Loucy (cell line): ENCODE measurements around the gene MCM9.

Source experiments
- H2AFZ ChIP-seq: fragments of 200-600 bp; sonication (generic); 2 replicates; pipeline ENCODE4 v1.6.0; 2016; ENCODE audit warnings: antibody characterized with exemption, mild to moderate bottlenecking, low read length, moderate library complexity
- H3F3A ChIP-seq: fragments of 200-600 bp; 2 replicates; pipeline ENCODE4 v1.6.0; 2016; ENCODE audit warnings: antibody characterized with exemption, low read depth, mild to moderate bottlenecking
- H3K27me3 ChIP-seq: fragments of 200-600 bp; sonication (generic); 2 replicates; pipeline ENCODE4 v1.6.1; 2014; ENCODE audit warnings: low read length, mild to moderate bottlenecking; ENCODE audit not compliant: insufficient read depth, poor library complexity, severe bottlenecking
- H3K36me3 ChIP-seq: fragments of 200-600 bp; sonication (generic); 2 replicates; pipeline ENCODE4 v1.6.1; 2016; ENCODE audit warnings: low read length; ENCODE audit not compliant: insufficient read depth
- H3K4me1 ChIP-seq: fragments of 200-600 bp; sonication (generic); 2 replicates; pipeline ENCODE4 v1.5.1; 2014; ENCODE audit warnings: low read length, mild to moderate bottlenecking; ENCODE audit not compliant: insufficient read depth, poor library complexity, severe bottlenecking
- H3K4me2 ChIP-seq: fragments of 200-600 bp; sonication (generic); 2 replicates; pipeline ENCODE4 v1.6.0; 2014; ENCODE audit warnings: antibody characterized with exemption, low read length, low read depth, mild to moderate bottlenecking; ENCODE audit not compliant: poor library complexity, severe bottlenecking
- H3K4me3 ChIP-seq: fragments of 200-600 bp; sonication (generic); 2 replicates; pipeline ENCODE4 v1.5.1; 2014; ENCODE audit warnings: low read length, mild to moderate bottlenecking, mixed read lengths; ENCODE audit not compliant: poor library complexity, severe bottlenecking
- H3K79me2 ChIP-seq: fragments of 200-600 bp; sonication (generic); 2 replicates; pipeline ENCODE4 v1.6.1; 2014; ENCODE audit warnings: low read length; ENCODE audit not compliant: insufficient read depth
- H3K9ac ChIP-seq: fragments of 200-600 bp; sonication (generic); 2 replicates; pipeline ENCODE4 v1.6.0; 2014; ENCODE audit warnings: mild to moderate bottlenecking, low read depth, low read length, moderate library complexity; ENCODE audit not compliant: poor library complexity, severe bottlenecking
- H3K9me2 ChIP-seq: fragments of 200-600 bp; sonication (generic); replicated peaks from 2 replicates; pipeline ENCODE4 v1.6.1; 2016; ENCODE audit warnings: low read depth, low read length, mixed read lengths
- H3K9me3 ChIP-seq: fragments of 200-600 bp; sonication (generic); 2 replicates; pipeline ENCODE4 v1.6.1; 2014; ENCODE audit warnings: mild to moderate bottlenecking, antibody characterized with exemption, low read length, low read depth; ENCODE audit not compliant: insufficient read depth
- H4K20me1 ChIP-seq: fragments of 200-600 bp; sonication (generic); 2 replicates; pipeline ENCODE4 v1.6.0; 2014; ENCODE audit warnings: antibody characterized with exemption, low read length, mild to moderate bottlenecking; ENCODE audit not compliant: insufficient read depth, poor library complexity, severe bottlenecking
- CTCF ChIP-seq: fragments of 200-600 bp; sonication (generic); conservative IDR thresholded peaks from 2 replicates; pipeline ENCODE4 v1.5.1; 2014; ENCODE audit warnings: mild to moderate bottlenecking, antibody characterized with exemption, low read length
- EZH2phosphoT487 ChIP-seq: fragments of 200-600 bp; IDR thresholded peaks from 2 replicates; pipeline ENCODE4 v1.6.1; 2018; ENCODE audit warnings: antibody characterized with exemption, mild to moderate bottlenecking, moderate library complexity, borderline replicate concordance

Gene MCM9

GRCh38 chr6:118774581-118774980 lies 160.4 kb downstream of the MCM9 start:
- Histone ChIP-seq H3K4me3 (no peak overlapping the region), H3K36me3 (no peaks in the 10 kb centered on the region), H3K27me3 (no peaks in the 10 kb centered on the region), H3K79me2 (no peaks in the 10 kb centered on the region), H3K4me2 (no peak overlapping the region), H3K9me3 (no peaks in the 10 kb centered on the region), H3F3A (no peaks in the 10 kb centered on the region), H3K9me2 (no peaks in the 10 kb centered on the region), H3K4me1 (peaks cover 8% of the 10 kb centered on the region), H2AFZ (no peak overlapping the region), H3K9ac (no peak overlapping the region), H4K20me1 (no peaks in the 10 kb centered on the region)
- TF ChIP-seq EZH2phosphoT487: no peak
- TF ChIP-seq CTCF: no peak

GRCh38 chr6:118772886-118773285 lies 162.1 kb downstream of the MCM9 start:
- Histone ChIP-seq H2AFZ (no peak overlapping the region), H3K4me2 (no peak overlapping the region), H4K20me1 (no peaks in the 10 kb centered on the region), H3K9me3 (no peaks in the 10 kb centered on the region), H3K27me3 (no peaks in the 10 kb centered on the region), H3K9ac (no peak overlapping the region), H3K79me2 (no peaks in the 10 kb centered on the region), H3K9me2 (no peaks in the 10 kb centered on the region), H3F3A (no peaks in the 10 kb centered on the region), H3K36me3 (no peaks in the 10 kb centered on the region), H3K4me3 (no peak overlapping the region), H3K4me1 (peaks cover 8% of the 10 kb centered on the region)
- no peak for TF ChIP-seq CTCF
- TF ChIP-seq EZH2phosphoT487: no peak

- H3F3A ChIP-seq: no peaks in the 10 kb centered on the region
- no peaks in the 10 kb centered on the region for H3K9me3 ChIP-seq
- no peaks in the 10 kb centered on the region for H3K79me2 ChIP-seq
- H3K9ac ChIP-seq: no peak overlapping the region
- H3K4me1 ChIP-seq: no peaks in the 10 kb centered on the region
- H3K9me2 ChIP-seq: no peaks in the 10 kb centered on the region
- no peak overlapping the region for H3K4me3 ChIP-seq
- TF ChIP-seq EZH2phosphoT487 (no peak), CTCF (no peak)
- no peaks in the 10 kb centered on the region for H4K20me1 ChIP-seq
- H3K4me2 ChIP-seq: no peak overlapping the region
- H3K27me3 ChIP-seq: no peaks in the 10 kb centered on the region
- no peak overlapping the region for H2AFZ ChIP-seq
- H3K36me3 ChIP-seq: no peaks in the 10 kb centered on the region
Observed at GRCh38 chr6:118771253-118771652, 163.7 kb downstream of the MCM9 start.
